ENCODE measurements around the gene LRRC7.

LRRC7 gene

DNA sequence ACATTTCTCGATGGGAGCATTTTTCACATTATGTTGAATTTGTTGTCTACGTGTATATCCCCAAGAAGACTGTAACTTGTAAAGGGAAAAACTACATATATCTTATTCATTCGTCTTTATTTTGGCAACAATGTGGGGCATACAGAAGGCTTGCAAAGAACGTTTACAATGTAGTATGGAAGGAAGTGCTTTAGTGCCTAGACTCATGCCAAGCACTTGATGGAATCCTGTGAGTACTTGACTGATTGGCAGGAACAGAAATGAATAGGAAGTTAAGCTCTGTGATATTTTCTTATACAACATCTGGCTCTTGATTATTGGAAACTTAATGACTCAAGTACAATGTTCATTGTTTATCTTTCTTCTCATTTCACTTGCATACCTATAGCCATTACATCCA lies 284.4 kb downstream of the LRRC7 start:
- Histone ChIP-seq H3K4me3 (ENCODE audit: low read length in 2 of 2) (no peak overlapping the region), H3K4ac (ENCODE audit: low read length) (no peak overlapping the region), H3K14ac (ENCODE audit: low read length) (no peak overlapping the region), H3K27me3 (ENCODE audit: control insufficient read depth in 3 of 3, insufficient read depth in 3 of 3, low read depth in 1 of 3, low read length in 3 of 3) (no peaks in the 10 kb centered on the region), H3K4me1 (ENCODE audit: control insufficient read depth in 2 of 2, insufficient read depth in 1 of 2, low read depth in 1 of 2, low read length in 2 of 2) (no peaks in the 10 kb centered on the region), H2BK12ac (ENCODE audit: low read length) (no peak overlapping the region), H3K23ac (ENCODE audit: low read depth, low read length, poor library complexity) (no peak overlapping the region), H3K79me1 (ENCODE audit: low read depth, low read length) (no peaks in the 10 kb centered on the region), H3K36me3 (replicated peaks in 1 of 2; ENCODE audit: control insufficient read depth in 2 of 2, insufficient read depth in 2 of 2, low read length in 2 of 2) (no peaks in the 10 kb centered on the region), H4K91ac (ENCODE audit: low read depth, low read length, poor library complexity) (no peak overlapping the region), H2AK5ac (ENCODE audit: low read depth, low read length) (no peak overlapping the region), H2AFZ (ENCODE audit: low read length) (no peak overlapping the region), H3K9me3 (replicated peaks in 1 of 2; ENCODE audit: control insufficient read depth in 2 of 2, insufficient read depth in 1 of 2, low read depth in 1 of 2, low read length in 2 of 2) (no peaks in the 10 kb centered on the region), H2BK5ac (ENCODE audit: low read length) (no peak overlapping the region), H2BK15ac (ENCODE audit: low read length) (no peak overlapping the region), H2BK120ac (ENCODE audit: low read depth, low read length) (no peak overlapping the region), H3K9ac (ENCODE audit: low read depth, low read length, poor library complexity) (no peak overlapping the region), H3K4me2 (ENCODE audit: insufficient read depth, low read length, poor library complexity, severe bottlenecking) (no peak overlapping the region), H4K8ac (ENCODE audit: low read depth, low read length) (no peak overlapping the region), H3K18ac (ENCODE audit: low read length) (no peak overlapping the region), H3K27ac (replicated peaks; ENCODE audit: low read length) (no peak overlapping the region)
- no peak for DNase-seq (ENCODE audit: low spot score)
- WGBS, 2 donors (ENCODE audit: extremely low coverage in 2 of 2, insufficient read length in 2 of 2, insufficient replicate concordance in 1 of 2): no CpG with 5 or more reads among the region's 4 CpGs

DNA sequence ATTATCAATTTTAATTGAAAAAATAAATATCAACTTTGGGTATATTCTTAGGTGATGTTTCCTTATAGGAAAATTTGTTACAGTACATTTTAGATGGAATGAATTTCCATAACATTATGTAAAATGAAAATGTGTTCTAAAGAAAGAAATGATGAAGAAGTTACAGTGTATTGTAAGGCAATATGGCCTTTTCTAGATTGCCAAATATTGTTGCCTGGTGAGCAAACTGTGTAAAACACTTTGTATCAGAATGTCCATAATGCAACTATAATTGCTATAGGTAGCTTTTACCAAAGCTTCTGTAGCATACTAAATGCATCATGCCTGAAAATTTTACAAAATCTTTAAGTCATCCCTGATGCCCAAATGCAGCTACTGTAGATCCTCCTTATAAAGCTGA lies 285.0 kb downstream of the LRRC7 start:
- no peak for DNase-seq (ENCODE audit: low spot score)
- Histone ChIP-seq H3K4me2 (ENCODE audit: insufficient read depth, low read length, poor library complexity, severe bottlenecking) (no peak overlapping the region), H2BK120ac (ENCODE audit: low read depth, low read length) (no peak overlapping the region), H3K4ac (ENCODE audit: low read length) (no peak overlapping the region), H3K36me3 (replicated peaks in 1 of 2; ENCODE audit: control insufficient read depth in 2 of 2, insufficient read depth in 2 of 2, low read length in 2 of 2) (no peaks in the 10 kb centered on the region), H3K79me1 (ENCODE audit: low read depth, low read length) (no peaks in the 10 kb centered on the region), H3K4me3 (ENCODE audit: low read length in 2 of 2) (no peak overlapping the region), H3K9ac (ENCODE audit: low read depth, low read length, poor library complexity) (no peak overlapping the region), H3K9me3 (replicated peaks in 1 of 2; ENCODE audit: control insufficient read depth in 2 of 2, insufficient read depth in 1 of 2, low read depth in 1 of 2, low read length in 2 of 2) (no peaks in the 10 kb centered on the region), H2AFZ (ENCODE audit: low read length) (no peak overlapping the region), H2BK15ac (ENCODE audit: low read length) (no peak overlapping the region), H3K4me1 (ENCODE audit: control insufficient read depth in 2 of 2, insufficient read depth in 1 of 2, low read depth in 1 of 2, low read length in 2 of 2) (no peaks in the 10 kb centered on the region), H2BK12ac (ENCODE audit: low read length) (no peak overlapping the region), H3K23ac (ENCODE audit: low read depth, low read length, poor library complexity) (no peak overlapping the region), H2AK5ac (ENCODE audit: low read depth, low read length) (no peak overlapping the region), H3K14ac (ENCODE audit: low read length) (no peak overlapping the region), H4K91ac (ENCODE audit: low read depth, low read length, poor library complexity) (no peak overlapping the region), H3K27me3 (ENCODE audit: control insufficient read depth in 3 of 3, insufficient read depth in 3 of 3, low read depth in 1 of 3, low read length in 3 of 3) (no peaks in the 10 kb centered on the region), H4K8ac (ENCODE audit: low read depth, low read length) (no peak overlapping the region), H3K27ac (replicated peaks; ENCODE audit: low read length) (no peak overlapping the region), H2BK5ac (ENCODE audit: low read length) (no peak overlapping the region), H3K18ac (ENCODE audit: low read length) (no peak overlapping the region)

DNA sequence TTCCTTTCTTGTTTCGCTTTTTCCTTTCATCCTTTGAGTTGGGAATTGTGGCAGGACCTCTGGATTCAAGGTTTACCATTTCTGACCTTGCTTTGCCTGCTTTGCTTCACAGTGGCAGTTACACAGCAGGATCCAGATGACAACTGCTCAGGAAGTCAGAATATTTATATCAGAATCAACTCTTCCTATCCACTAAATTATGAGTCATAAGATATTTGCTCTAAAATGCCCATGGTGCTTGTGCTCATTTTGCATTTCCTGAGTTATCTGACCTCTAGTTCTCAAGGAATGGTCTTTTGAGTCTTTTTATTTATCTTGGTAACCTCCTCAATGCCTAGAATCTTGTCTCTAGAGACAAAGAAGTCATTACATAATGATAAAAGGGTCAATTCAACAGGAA lies 290.8 kb downstream of the LRRC7 start:
- H3K36me3 ChIP-seq (replicated peaks in 1 of 2; ENCODE audit: control insufficient read depth in 2 of 2, insufficient read depth in 2 of 2, low read length in 2 of 2): no peaks in the 10 kb centered on the region
- no peak overlapping the region for H3K27ac ChIP-seq (replicated peaks; ENCODE audit: low read length)
- no peak overlapping the region for H2AK5ac ChIP-seq (ENCODE audit: low read depth, low read length)
- no peak overlapping the region for H4K8ac ChIP-seq (ENCODE audit: low read depth, low read length)
- H3K27me3 ChIP-seq (ENCODE audit: control insufficient read depth in 3 of 3, insufficient read depth in 3 of 3, low read depth in 1 of 3, low read length in 3 of 3): no peaks in the 10 kb centered on the region
- no peak for DNase-seq (ENCODE audit: low spot score)
- no peak overlapping the region for H2BK5ac ChIP-seq (ENCODE audit: low read length)
- H3K4me2 ChIP-seq (ENCODE audit: insufficient read depth, low read length, poor library complexity, severe bottlenecking): no peak overlapping the region
- H2AFZ ChIP-seq (ENCODE audit: low read length): no peak overlapping the region
- no peak overlapping the region for H3K14ac ChIP-seq (ENCODE audit: low read length)
- H2BK120ac ChIP-seq (ENCODE audit: low read depth, low read length): no peak overlapping the region
- H3K18ac ChIP-seq (ENCODE audit: low read length): no peak overlapping the region
- no peak overlapping the region for H2BK12ac ChIP-seq (ENCODE audit: low read length)
- no peak overlapping the region for H4K91ac ChIP-seq (ENCODE audit: low read depth, low read length, poor library complexity)
- WGBS, 2 donors (ENCODE audit: extremely low coverage in 2 of 2, insufficient read length in 2 of 2, insufficient replicate concordance in 1 of 2): no CpG with 5 or more reads among the region's 1 CpG
- no peak overlapping the region for H3K9ac ChIP-seq (ENCODE audit: low read depth, low read length, poor library complexity)
- no peaks in the 10 kb centered on the region for H3K9me3 ChIP-seq (replicated peaks in 1 of 2; ENCODE audit: control insufficient read depth in 2 of 2, insufficient read depth in 1 of 2, low read depth in 1 of 2, low read length in 2 of 2)
- no peaks in the 10 kb centered on the region for H3K4me1 ChIP-seq (ENCODE audit: control insufficient read depth in 2 of 2, insufficient read depth in 1 of 2, low read depth in 1 of 2, low read length in 2 of 2)
- no peak overlapping the region for H3K23ac ChIP-seq (ENCODE audit: low read depth, low read length, poor library complexity)
- no peak overlapping the region for H3K4me3 ChIP-seq (ENCODE audit: low read length in 2 of 2)
- H2BK15ac ChIP-seq (ENCODE audit: low read length): no peak overlapping the region
- no peaks in the 10 kb centered on the region for H3K79me1 ChIP-seq (ENCODE audit: low read depth, low read length)
- H3K4ac ChIP-seq (ENCODE audit: low read length): no peak overlapping the region

DNA sequence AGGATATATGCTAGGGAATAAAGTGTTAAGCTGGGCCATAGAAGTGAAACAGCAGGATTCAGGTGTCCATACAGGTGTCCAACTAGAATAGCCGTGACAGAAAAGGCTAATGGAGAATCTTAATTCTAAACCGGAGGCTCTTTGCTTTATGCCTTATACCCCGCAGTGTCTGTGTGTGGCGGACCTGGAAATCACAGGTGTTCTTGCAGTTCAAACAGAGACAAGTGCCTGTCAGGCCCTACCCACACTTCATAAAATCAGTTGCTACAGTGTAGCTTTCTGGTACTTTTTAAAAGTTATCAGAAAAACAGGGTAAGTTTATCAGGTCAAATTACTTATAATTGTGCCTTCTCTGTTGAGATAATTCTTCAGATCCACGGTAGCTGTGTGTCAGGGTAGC lies 293.9 kb downstream of the LRRC7 start:
- Histone ChIP-seq H2BK5ac (ENCODE audit: low read length) (no peak overlapping the region), H4K91ac (ENCODE audit: low read depth, low read length, poor library complexity) (no peak overlapping the region), H3K27me3 (ENCODE audit: control insufficient read depth in 3 of 3, insufficient read depth in 3 of 3, low read depth in 1 of 3, low read length in 3 of 3) (no peaks in the 10 kb centered on the region), H3K4ac (ENCODE audit: low read length) (no peak overlapping the region), H2AK5ac (ENCODE audit: low read depth, low read length) (no peak overlapping the region), H3K79me1 (ENCODE audit: low read depth, low read length) (no peaks in the 10 kb centered on the region), H3K27ac (replicated peaks; ENCODE audit: low read length) (no peak overlapping the region), H3K36me3 (replicated peaks in 1 of 2; ENCODE audit: control insufficient read depth in 2 of 2, insufficient read depth in 2 of 2, low read length in 2 of 2) (no peaks in the 10 kb centered on the region), H3K14ac (ENCODE audit: low read length) (no peak overlapping the region), H4K8ac (ENCODE audit: low read depth, low read length) (no peak overlapping the region), H3K23ac (ENCODE audit: low read depth, low read length, poor library complexity) (no peak overlapping the region), H3K4me2 (ENCODE audit: insufficient read depth, low read length, poor library complexity, severe bottlenecking) (no peak overlapping the region), H2BK12ac (ENCODE audit: low read length) (no peak overlapping the region), H3K9me3 (replicated peaks in 1 of 2; ENCODE audit: control insufficient read depth in 2 of 2, insufficient read depth in 1 of 2, low read depth in 1 of 2, low read length in 2 of 2) (no peaks in the 10 kb centered on the region), H3K4me1 (ENCODE audit: control insufficient read depth in 2 of 2, insufficient read depth in 1 of 2, low read depth in 1 of 2, low read length in 2 of 2) (no peaks in the 10 kb centered on the region), H2BK120ac (ENCODE audit: low read depth, low read length) (no peak overlapping the region), H3K9ac (ENCODE audit: low read depth, low read length, poor library complexity) (no peak overlapping the region), H3K18ac (ENCODE audit: low read length) (no peak overlapping the region), H2AFZ (ENCODE audit: low read length) (no peak overlapping the region), H2BK15ac (ENCODE audit: low read length) (no peak overlapping the region), H3K4me3 (ENCODE audit: low read length in 2 of 2) (no peak overlapping the region)
- no CpG with 5 or more reads among the region's 5 CpGs for whole genome bisulfite sequencing, 2 donors (ENCODE audit: extremely low coverage in 2 of 2, insufficient read length in 2 of 2, insufficient replicate concordance in 1 of 2)
- DNase-seq (ENCODE audit: low spot score): no peak

Data from neuronal stem cell (in vitro differentiated cells).